ENCODE results near the gene FXYD6.

GRCh38 chr11:117793583-117793982 is 82.9 kb downstream of the FXYD6 start:
- TF ChIP-seq CTCF (IDR thresholded peaks at IDR 0.05) (no peak), POLR2AphosphoS5 (IDR thresholded peaks at IDR 0.05) (no peak)

Measured in stomach (tissue), 4 donors.